DND-41 (cell line): ENCODE data around the gene DOLPP1.

Experiments used
- ATAC-seq: fragments of 200-7000 bp; cut with Tn5 transposase; 3 replicates; pipeline ENCODE4 v1.9.1; 2021; ENCODE audit warnings: low read depth; ENCODE audit not compliant: insufficient read depth
- DNase-seq: peaks from one replicate; pipeline ENCODE4 v3.0.0-alpha.2; 2020
- H2AFZ ChIP-seq: 2 replicates; pipeline ENCODE4 v1.6.0; 2012; ENCODE audit warnings: low read depth, low read length
- H3K27ac ChIP-seq: 2 replicates; pipeline ENCODE4 v1.5.1; 2012; ENCODE audit warnings: low read length, inconsistent platforms
- H3K27me3 ChIP-seq: fragments of 200-600 bp; sonication (generic); 2 replicates; pipeline ENCODE4 v1.6.0; 2012; ENCODE audit warnings: low read length, mild to moderate bottlenecking, inconsistent platforms; ENCODE audit not compliant: insufficient read depth, poor library complexity
- H3K36me3 ChIP-seq: 2 replicates; pipeline ENCODE4 v1.5.1; 2012; ENCODE audit warnings: low read length, inconsistent platforms; ENCODE audit not compliant: insufficient read depth
- H3K4me1 ChIP-seq: 2 replicates; pipeline ENCODE4 v1.5.1; 2012; ENCODE audit warnings: mild to moderate bottlenecking, low read length; ENCODE audit not compliant: insufficient read depth
- H3K4me2 ChIP-seq: 2 replicates; pipeline ENCODE4 v1.6.0; 2012; ENCODE audit warnings: mild to moderate bottlenecking, moderate library complexity, low read length, inconsistent platforms; ENCODE audit not compliant: insufficient read depth
- H3K4me3 ChIP-seq, 2 experiments: fragments of 200-600 bp in 1 of 2; shearing (Covaris generic) in 1 of 2; 2 replicates each; pipeline ENCODE4 v1.5.1; 2012 to 2016; ENCODE audit warnings: inconsistent platforms in 2 of 2, low read length in 2 of 2, mild to moderate bottlenecking in 2 of 2, low read depth in 1 of 2, moderate library complexity in 1 of 2
- H3K79me2 ChIP-seq: 2 replicates; pipeline ENCODE4 v1.6.0; 2012; ENCODE audit warnings: low read length, inconsistent platforms; ENCODE audit not compliant: insufficient read depth
- H3K9ac ChIP-seq: 2 replicates; pipeline ENCODE4 v1.6.0; 2012; ENCODE audit warnings: low read depth, mild to moderate bottlenecking, inconsistent platforms, low read length, moderate library complexity
- H3K9me3 ChIP-seq: 2 replicates; pipeline ENCODE4 v1.5.1; 2012; ENCODE audit warnings: low read length, moderate library complexity, mild to moderate bottlenecking, inconsistent platforms; ENCODE audit not compliant: insufficient read depth, severe bottlenecking
- H4K20me1 ChIP-seq: 2 replicates; pipeline ENCODE4 v1.6.0; 2012; ENCODE audit warnings: low read length; ENCODE audit not compliant: insufficient read depth
- CTCF ChIP-seq: IDR thresholded peaks from 2 replicates; pipeline ENCODE4 v1.5.1; 2012; ENCODE audit warnings: borderline replicate concordance, low read length, moderate library complexity, mild to moderate bottlenecking; ENCODE audit not compliant: poor library complexity, severe bottlenecking; ENCODE audit errors: extremely low read depth
- EZH2 ChIP-seq: IDR thresholded peaks from 3 replicates; pipeline ENCODE4 v1.6.1; 2012; ENCODE audit warnings: borderline replicate concordance, low read depth, mild to moderate bottlenecking, moderate library complexity, low read length, inconsistent platforms; ENCODE audit not compliant: severe bottlenecking

DOLPP1 gene

GRCh38 chr9:129095170-129095667 is 14.3 kb downstream of the DOLPP1 start:
- no peaks in the 10 kb centered on the region for H3K4me1 ChIP-seq
- no peak overlapping the region for H2AFZ ChIP-seq
- no peak overlapping the region for H3K9ac ChIP-seq
- DNase-seq (no peak), ATAC-seq (no peak)
- no peak for TF ChIP-seq EZH2
- TF ChIP-seq CTCF, result no peak
- H3K27me3 ChIP-seq, result no peaks in the 10 kb centered on the region
- H3K9me3 ChIP-seq, result no peaks in the 10 kb centered on the region
- no peaks in the 10 kb centered on the region for H3K79me2 ChIP-seq
- no peak overlapping the region for H3K4me3 ChIP-seq
- H3K27ac ChIP-seq, result no peak overlapping the region
- H3K4me2 ChIP-seq, result no peak overlapping the region
- no peaks in the 10 kb centered on the region for H3K36me3 ChIP-seq
- no peaks in the 10 kb centered on the region for H4K20me1 ChIP-seq

- Histone ChIP-seq H3K9me3 (no peaks in the 10 kb centered on the region), H3K27me3 (no peaks in the 10 kb centered on the region), H3K4me1 (no peaks in the 10 kb centered on the region), H3K79me2 (no peaks in the 10 kb centered on the region), H3K9ac (no peak overlapping the region), H4K20me1 (no peaks in the 10 kb centered on the region), H3K36me3 (no peaks in the 10 kb centered on the region), H2AFZ (no peak overlapping the region), H3K4me2 (no peak overlapping the region), H3K27ac (no peak overlapping the region), H3K4me3 (no peak overlapping the region)
- no peak for ATAC-seq
- no peak for DNase-seq
- TF ChIP-seq CTCF, result no peak
- TF ChIP-seq EZH2, result no peak
These were observed 15.0 kb downstream of the DOLPP1 start for GRCh38 chr9:129095908-129096307.

DNA sequence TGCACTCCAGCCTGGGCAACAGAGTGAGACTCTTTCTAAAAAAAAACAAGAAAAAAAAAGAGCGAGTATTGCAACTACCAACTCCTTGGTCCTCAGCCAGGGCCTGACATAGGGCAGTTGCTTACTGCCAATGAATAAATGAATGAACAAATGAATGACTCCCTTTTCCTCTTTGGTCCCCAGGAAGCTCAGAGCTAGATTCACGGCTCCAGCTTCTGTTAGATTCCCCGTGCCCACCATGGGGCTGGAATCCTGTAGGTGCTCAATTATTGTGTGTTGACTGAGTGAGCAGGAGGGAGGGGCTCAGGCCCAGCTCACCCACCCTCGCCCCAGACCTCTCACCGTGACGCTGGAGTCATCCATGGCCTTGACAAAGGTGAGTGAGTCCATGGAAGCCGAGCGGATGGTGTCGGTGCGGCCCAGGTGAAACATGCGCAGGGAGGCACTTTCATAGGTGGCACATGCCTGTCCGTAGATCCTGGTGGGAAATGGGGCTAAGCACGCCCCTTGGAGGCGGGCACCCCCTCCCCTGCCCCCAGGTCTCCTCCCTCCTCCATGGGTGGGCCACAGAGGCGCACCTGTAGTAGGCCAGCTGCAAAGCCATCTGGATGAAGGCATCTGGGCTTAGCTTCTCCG is 16.9 kb downstream of the DOLPP1 start:
- Histone ChIP-seq H3K36me3 (no peaks in the 10 kb centered on the region), H4K20me1 (no peaks in the 10 kb centered on the region), H3K27ac (no peak overlapping the region), H3K4me3 (no peak overlapping the region), H3K9me3 (no peaks in the 10 kb centered on the region), H3K9ac (no peak overlapping the region), H3K27me3 (no peaks in the 10 kb centered on the region), H3K4me2 (no peak overlapping the region), H2AFZ (no peak overlapping the region), H3K79me2 (no peaks in the 10 kb centered on the region), H3K4me1 (no peaks in the 10 kb centered on the region)
- no peak for ATAC-seq
- TF ChIP-seq EZH2 (no peak), CTCF (no peak)
- no peak for DNase-seq

DNA sequence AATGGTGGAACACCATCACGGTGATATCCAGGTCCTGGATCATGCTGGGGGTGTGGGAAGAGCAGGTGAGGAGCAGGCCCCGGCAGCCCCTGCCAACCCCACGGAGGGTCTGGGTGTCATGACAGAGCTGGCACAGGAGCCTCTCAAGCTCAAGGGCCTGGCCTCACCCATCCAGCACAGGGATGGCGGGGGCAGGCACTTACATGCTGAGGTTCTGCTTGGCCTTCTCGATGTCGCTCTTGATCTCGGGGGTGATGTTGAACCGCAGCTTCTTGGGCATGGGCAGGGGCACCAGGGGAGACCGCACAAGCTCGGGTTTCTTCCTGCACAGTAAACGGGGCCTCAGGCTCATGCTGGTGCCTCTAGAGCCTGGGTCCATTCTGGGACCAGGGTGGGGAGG is 17.4 kb downstream of the DOLPP1 start:
- Histone ChIP-seq H3K79me2 (no peaks in the 10 kb centered on the region), H3K4me3 (no peak overlapping the region), H3K36me3 (no peaks in the 10 kb centered on the region), H3K27ac (no peak overlapping the region), H3K4me1 (no peaks in the 10 kb centered on the region), H3K9ac (no peak overlapping the region), H2AFZ (no peak overlapping the region), H3K4me2 (no peak overlapping the region), H4K20me1 (no peaks in the 10 kb centered on the region), H3K27me3 (no peaks in the 10 kb centered on the region), H3K9me3 (no peaks in the 10 kb centered on the region)
- no peak for ATAC-seq
- TF ChIP-seq EZH2 (no peak), CTCF (no peak)
- no peak for DNase-seq
